Measurements from ENCODE around the gene RAB40C. TPM values are rescaled to one million over a fixed set of nuclear protein-coding genes. Genes with fewer than 3 reads are reported as not detected.

Gene RAB40C
- total RNA-seq, 1 experiment from 2014 or later = 17.7 TPM

DNA sequence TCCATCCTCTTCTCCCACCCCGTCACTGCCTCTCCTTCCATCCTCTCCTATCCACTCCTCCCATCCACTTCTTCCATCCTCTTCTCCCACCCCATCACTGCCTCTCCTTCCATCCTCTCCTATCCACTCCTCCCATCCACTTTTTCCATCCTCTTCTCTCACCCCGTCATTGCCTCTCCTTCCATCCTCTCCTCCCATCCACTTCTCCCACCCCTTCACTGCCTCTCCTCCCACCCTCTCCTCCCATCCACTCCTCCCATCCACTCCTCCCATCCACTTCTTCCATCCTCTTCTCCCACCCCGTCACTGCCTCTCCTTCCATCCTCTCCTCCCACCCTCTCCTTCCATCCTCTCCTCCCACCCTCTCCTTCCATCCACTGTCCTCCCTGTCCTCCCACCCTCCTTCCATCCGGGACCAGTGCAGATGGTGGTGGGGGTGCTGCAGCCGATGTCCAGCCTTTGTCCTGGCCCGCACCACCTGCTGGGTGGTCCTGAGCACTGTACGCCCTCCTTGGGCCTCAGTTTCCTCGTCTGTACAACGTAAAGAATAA is 42.0 kb downstream of the RAB40C start:
- POLR2A ChIA-PET = no interaction called here
- peaks cover 17% of the 10 kb centered on the region for H3K4me1 Mint-ChIP-seq (ENCODE audit: insufficient read depth, unreplicated experiment)
- no peak overlapping the region for H3K27ac Mint-ChIP-seq (ENCODE audit: low read depth, unreplicated experiment)
- TF ChIP-seq, protein P1, sequence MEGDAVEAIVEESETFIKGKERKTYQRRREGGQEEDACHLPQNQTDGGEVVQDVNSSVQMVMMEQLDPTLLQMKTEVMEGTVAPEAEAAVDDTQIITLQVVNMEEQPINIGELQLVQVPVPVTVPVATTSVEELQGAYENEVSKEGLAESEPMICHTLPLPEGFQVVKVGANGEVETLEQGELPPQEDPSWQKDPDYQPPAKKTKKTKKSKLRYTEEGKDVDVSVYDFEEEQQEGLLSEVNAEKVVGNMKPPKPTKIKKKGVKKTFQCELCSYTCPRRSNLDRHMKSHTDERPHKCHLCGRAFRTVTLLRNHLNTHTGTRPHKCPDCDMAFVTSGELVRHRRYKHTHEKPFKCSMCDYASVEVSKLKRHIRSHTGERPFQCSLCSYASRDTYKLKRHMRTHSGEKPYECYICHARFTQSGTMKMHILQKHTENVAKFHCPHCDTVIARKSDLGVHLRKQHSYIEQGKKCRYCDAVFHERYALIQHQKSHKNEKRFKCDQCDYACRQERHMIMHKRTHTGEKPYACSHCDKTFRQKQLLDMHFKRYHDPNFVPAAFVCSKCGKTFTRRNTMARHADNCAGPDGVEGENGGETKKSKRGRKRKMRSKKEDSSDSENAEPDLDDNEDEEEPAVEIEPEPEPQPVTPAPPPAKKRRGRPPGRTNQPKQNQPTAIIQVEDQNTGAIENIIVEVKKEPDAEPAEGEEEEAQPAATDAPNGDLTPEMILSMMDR (IDR thresholded peaks at IDR 0.05; ENCODE audit: unreplicated experiment) = no peak
- DNase-seq (ENCODE audit: unreplicated experiment) = no peak
- no TSS peak for BruUV-seq (replicated peaks)
- H3K36me3 Mint-ChIP-seq (ENCODE audit: insufficient read depth, unreplicated experiment) = peaks cover 29% of the 10 kb centered on the region
- CTCF ChIA-PET = no interaction called here
- H3K4me3 Mint-ChIP-seq (ENCODE audit: unreplicated experiment) = peak overlapping the region; percentile 10
- no peaks in the 10 kb centered on the region for H3K27me3 Mint-ChIP-seq (ENCODE audit: insufficient read depth, unreplicated experiment)
- no peaks in the 10 kb centered on the region for H3K9me3 Mint-ChIP-seq (ENCODE audit: unreplicated experiment)
- intact Hi-C loops (cut with micrococcal nuclease) = no loop called here

DNA sequence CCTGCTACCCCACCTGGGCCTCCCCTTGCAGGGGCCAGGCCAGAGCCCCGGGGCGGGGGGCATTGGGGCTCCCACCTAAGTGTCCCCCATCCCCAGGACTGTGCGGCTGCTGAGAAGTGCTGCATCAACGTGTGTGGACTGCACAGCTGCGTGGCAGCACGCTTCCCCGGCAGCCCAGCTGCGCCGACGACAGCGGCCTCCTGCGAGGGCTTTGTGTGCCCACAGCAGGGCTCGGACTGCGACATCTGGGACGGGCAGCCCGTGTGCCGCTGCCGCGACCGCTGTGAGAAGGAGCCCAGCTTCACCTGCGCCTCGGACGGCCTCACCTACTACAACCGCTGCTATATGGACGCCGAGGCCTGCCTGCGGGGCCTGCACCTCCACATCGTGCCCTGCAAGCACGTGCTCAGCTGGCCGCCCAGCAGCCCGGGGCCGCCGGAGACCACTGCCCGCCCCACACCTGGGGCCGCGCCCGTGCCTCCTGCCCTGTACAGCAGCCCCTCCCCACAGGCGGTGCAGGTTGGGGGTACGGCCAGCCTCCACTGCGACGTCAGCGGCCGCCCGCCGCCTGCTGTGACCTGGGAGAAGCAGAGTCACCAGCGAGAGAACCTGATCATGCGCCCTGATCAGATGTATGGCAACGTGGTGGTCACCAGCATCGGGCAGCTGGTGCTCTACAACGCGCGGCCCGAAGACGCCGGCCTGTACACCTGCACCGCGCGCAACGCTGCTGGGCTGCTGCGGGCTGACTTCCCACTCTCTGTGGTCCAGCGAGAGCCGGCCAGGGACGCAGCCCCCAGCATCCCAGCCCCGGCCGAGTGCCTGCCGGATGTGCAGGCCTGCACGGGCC is 42.8 kb downstream of the RAB40C start:
- ChIA-PET CTCF (no interaction called here), POLR2A (interaction anchor here (1.3 kb wide), 1 partner anchor 11 kb away, joined by 5 read pairs; no protein-coding TSS in a partner anchor)
- Mint-ChIP-seq H3K27ac (ENCODE audit: low read depth, unreplicated experiment) (no peak overlapping the region), H3K27me3 (ENCODE audit: insufficient read depth, unreplicated experiment) (no peaks in the 10 kb centered on the region), H3K9me3 (ENCODE audit: unreplicated experiment) (no peaks in the 10 kb centered on the region), H3K4me3 (ENCODE audit: unreplicated experiment) (no peak overlapping the region), H3K36me3 (ENCODE audit: insufficient read depth, unreplicated experiment) (peaks cover 26% of the 10 kb centered on the region), H3K4me1 (ENCODE audit: insufficient read depth, unreplicated experiment) (peaks cover 9% of the 10 kb centered on the region)
- intact Hi-C loops (cut with micrococcal nuclease) = no loop called here
- BruUV-seq (replicated peaks) = no TSS peak
- no peak for DNase-seq (ENCODE audit: unreplicated experiment)
- TF ChIP-seq, protein P1 (IDR thresholded peaks at IDR 0.05; ENCODE audit: unreplicated experiment) = no peak

DNA sequence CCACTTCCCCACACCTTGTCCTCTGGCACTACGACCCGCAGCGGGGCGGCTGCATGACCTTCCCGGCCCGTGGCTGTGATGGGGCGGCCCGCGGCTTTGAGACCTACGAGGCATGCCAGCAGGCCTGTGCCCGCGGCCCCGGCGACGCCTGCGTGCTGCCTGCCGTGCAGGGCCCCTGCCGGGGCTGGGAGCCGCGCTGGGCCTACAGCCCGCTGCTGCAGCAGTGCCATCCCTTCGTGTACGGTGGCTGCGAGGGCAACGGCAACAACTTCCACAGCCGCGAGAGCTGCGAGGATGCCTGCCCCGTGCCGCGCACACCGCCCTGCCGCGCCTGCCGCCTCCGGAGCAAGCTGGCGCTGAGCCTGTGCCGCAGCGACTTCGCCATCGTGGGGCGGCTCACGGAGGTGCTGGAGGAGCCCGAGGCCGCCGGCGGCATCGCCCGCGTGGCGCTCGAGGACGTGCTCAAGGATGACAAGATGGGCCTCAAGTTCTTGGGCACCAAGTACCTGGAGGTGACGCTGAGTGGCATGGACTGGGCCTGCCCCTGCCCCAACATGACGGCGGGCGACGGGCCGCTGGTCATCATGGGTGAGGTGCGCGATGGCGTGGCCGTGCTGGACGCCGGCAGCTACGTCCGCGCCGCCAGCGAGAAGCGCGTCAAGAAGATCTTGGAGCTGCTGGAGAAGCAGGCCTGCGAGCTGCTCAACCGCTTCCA is 43.6 kb downstream of the RAB40C start:
- Mint-ChIP-seq H3K4me3 (ENCODE audit: unreplicated experiment) (no peak overlapping the region), H3K4me1 (ENCODE audit: insufficient read depth, unreplicated experiment) (peaks cover 5% of the 10 kb centered on the region), H3K27ac (ENCODE audit: low read depth, unreplicated experiment) (no peak overlapping the region), H3K9me3 (ENCODE audit: unreplicated experiment) (no peaks in the 10 kb centered on the region), H3K27me3 (ENCODE audit: insufficient read depth, unreplicated experiment) (no peaks in the 10 kb centered on the region), H3K36me3 (ENCODE audit: insufficient read depth, unreplicated experiment) (peaks cover 26% of the 10 kb centered on the region)
- no TSS peak for BruUV-seq (replicated peaks)
- intact Hi-C loops (cut with micrococcal nuclease) = no loop called here
- no peak for DNase-seq (ENCODE audit: unreplicated experiment)
- CTCF ChIA-PET = interaction anchor here (0.5 to 1.1 kb wide), 2 partner anchors 20 to 45 kb away, joined by 3 read pairs; no protein-coding TSS in a partner anchor
- POLR2A ChIA-PET = interaction anchor here (1.3 kb wide), 1 partner anchor 12 kb away, joined by 5 read pairs; no protein-coding TSS in a partner anchor
- TF ChIP-seq, protein P1 (IDR thresholded peaks at IDR 0.05; ENCODE audit: unreplicated experiment) = no peak

All from MCF 10A (cell line).